ENCODE results near the gene TOMM7. TPM values are rescaled to one million over a fixed set of nuclear protein-coding genes. Genes with fewer than 3 reads are reported as not detected.

TOMM7 gene
- total and polyA plus RNA-seq, 10 of the 15 experiments (the other 5 are each of a cell fraction or from before 2014, with no cell fraction given), result 151 to 1,497 (median 322) TPM

DNA sequence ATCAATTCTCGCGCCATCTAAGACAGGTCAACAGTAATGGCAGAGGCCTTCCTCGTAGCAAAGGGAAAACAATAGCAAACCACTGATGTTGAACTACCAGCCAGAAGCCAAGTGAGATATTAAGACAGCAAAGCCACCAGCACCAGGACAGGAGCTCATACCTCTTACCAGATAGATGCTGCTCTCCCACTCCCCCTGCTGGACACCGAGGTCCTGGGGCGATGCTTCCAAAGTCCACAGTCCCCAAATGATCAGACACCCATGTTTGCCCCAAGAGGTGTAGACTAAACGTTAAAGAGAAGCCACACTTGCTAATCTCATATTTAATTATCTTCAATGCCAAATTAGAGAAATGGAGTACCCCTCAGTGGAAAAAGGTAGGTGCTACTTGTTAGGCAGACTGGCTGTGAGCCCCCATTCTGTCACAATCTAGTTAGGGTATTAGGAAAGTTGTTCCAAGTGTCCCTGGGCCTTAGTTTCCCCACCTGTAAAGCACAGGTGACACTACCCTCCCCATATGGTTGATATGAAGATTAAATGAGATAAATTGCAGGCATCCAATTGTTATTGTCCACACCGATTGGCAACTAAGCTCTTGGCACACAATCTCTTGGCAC lies 39.9 kb downstream of the TOMM7 start (continued):
- TF ChIP-seq, protein P1, sequence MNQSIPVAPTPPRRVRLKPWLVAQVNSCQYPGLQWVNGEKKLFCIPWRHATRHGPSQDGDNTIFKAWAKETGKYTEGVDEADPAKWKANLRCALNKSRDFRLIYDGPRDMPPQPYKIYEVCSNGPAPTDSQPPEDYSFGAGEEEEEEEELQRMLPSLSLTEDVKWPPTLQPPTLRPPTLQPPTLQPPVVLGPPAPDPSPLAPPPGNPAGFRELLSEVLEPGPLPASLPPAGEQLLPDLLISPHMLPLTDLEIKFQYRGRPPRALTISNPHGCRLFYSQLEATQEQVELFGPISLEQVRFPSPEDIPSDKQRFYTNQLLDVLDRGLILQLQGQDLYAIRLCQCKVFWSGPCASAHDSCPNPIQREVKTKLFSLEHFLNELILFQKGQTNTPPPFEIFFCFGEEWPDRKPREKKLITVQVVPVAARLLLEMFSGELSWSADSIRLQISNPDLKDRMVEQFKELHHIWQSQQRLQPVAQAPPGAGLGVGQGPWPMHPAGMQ (IDR thresholded peaks at IDR 0.05; ENCODE audit: borderline replicate concordance), result no peak
- TF ChIP-seq, protein P2, sequence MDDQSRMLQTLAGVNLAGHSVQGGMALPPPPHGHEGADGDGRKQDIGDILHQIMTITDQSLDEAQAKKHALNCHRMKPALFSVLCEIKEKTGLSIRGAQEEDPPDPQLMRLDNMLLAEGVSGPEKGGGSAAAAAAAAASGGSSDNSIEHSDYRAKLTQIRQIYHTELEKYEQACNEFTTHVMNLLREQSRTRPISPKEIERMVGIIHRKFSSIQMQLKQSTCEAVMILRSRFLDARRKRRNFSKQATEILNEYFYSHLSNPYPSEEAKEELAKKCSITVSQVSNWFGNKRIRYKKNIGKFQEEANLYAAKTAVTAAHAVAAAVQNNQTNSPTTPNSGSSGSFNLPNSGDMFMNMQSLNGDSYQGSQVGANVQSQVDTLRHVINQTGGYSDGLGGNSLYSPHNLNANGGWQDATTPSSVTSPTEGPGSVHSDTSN (IDR thresholded peaks at IDR 0.05; ENCODE audit: insufficient replicate concordance, low read depth, low read length), result no peak

DNA sequence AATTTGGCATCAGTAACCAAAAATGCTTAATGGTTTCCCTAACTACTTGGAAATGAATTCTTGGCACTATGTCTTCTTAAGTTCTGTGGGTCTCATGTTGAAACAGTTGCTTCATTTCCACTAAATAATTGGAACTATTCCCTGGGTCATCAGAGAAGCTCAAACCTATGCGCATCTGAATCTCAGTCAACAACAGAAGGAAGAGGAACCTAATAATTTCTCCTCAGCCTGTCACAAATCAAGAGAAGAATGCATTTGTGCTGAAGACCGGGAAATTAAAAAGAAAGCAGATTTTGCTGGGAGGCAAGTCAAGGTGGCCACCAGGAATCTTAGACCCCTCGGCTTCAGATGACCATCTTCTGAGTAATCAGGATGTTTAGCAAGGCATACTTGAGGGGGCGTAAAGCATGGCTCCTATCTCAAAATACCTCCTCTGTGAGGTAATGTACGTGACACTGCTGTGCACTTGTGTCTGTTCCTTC lies 41.4 kb downstream of the TOMM7 start:
- H4K20me1 ChIP-seq (ENCODE audit: control insufficient read depth, insufficient read depth), result no peaks in the 10 kb centered on the region
- ChIA-PET RAD21 (ENCODE audit: unreplicated experiment) (interaction anchor here (1.6 to 2.0 kb wide), 3 partner anchors 220 to 274 kb away, joined by 5 to 23 read pairs (median 12); no protein-coding TSS in a partner anchor), POLR2A (no interaction called here), CTCF (interaction anchor here (1.0 to 6.7 kb wide), 16 partner anchors 9 to 292 kb away, joined by 3 to 90 read pairs (median 4); partner anchors contain the start of gene IL6), SMC1A (ENCODE audit: uncharacterized antibody, unreplicated experiment) (interaction anchor here (0.7 to 4.1 kb wide), 5 partner anchors 54 to 276 kb away, joined by 3 to 36 read pairs (median 4); partner anchors contain the start of gene IL6)
- ATAC-seq (no peak), DNase-seq (ENCODE audit: low read depth, low spot score) (no peak), FAIRE-seq (no peak)
- 34% methylated on average over 5 of the region's 5 CpGs for WGBS (ENCODE audit: insufficient coverage, insufficient replicate concordance, low lambda C conversion rate, missing lambda C conversion rate)
- no peak overlapping the region for H3K27ac ChIP-seq (ENCODE audit: control insufficient read depth, insufficient read depth)
- intact Hi-C loops (cut with micrococcal nuclease; ENCODE audit: unreplicated experiment), result no loop called here
- no peak overlapping the region for H3K9ac ChIP-seq (ENCODE audit: control insufficient read depth, insufficient read depth, low read length)
- H3K36me3 ChIP-seq (ENCODE audit: control insufficient read depth in 2 of 2, insufficient read depth in 2 of 2, low read length in 1 of 2), result no peaks in the 10 kb centered on the region
- H3K4me1 ChIP-seq (ENCODE audit: control insufficient read depth, insufficient read depth, low read length), result no peaks in the 10 kb centered on the region
- H3K4me2 ChIP-seq (ENCODE audit: control insufficient read depth, insufficient read depth), result no peak overlapping the region
- H2AFZ ChIP-seq (ENCODE audit: control insufficient read depth, low read depth, low read length), result no peak overlapping the region
- BruUV-seq (replicated peaks), result no TSS peak
- H3K4me3 ChIP-seq, result no peak overlapping the region
- H3K79me2 ChIP-seq (ENCODE audit: control insufficient read depth, insufficient read depth, low read length), result no peaks in the 10 kb centered on the region
- no peaks in the 10 kb centered on the region; a peak in 1 of 4 replicates for H3K27me3 ChIP-seq (replicated peaks in 1 of 2; ENCODE audit: control insufficient read depth in 2 of 2, insufficient read depth in 2 of 2, low read length in 1 of 2)
- in situ Hi-C loops (cut with MboI), result no loop called here
- no peaks in the 10 kb centered on the region for H3K9me3 ChIP-seq (replicated peaks; ENCODE audit: control insufficient read depth, insufficient read depth, low read length)
- TF ChIP-seq RBBP5 (conservative IDR thresholded peaks at IDR 0.05) (no peak), SMAD5 (IDR thresholded peaks at IDR 0.05; ENCODE audit: low read depth) (no peak), WRNIP1 (IDR thresholded peaks at IDR 0.05; ENCODE audit: borderline replicate concordance, low read depth, low read length) (no peak), ZNF217 (IDR thresholded peaks at IDR 0.05) (no peak), IKZF1 (conservative IDR thresholded peaks at IDR 0.05) (no peak), SRF (IDR thresholded peaks at IDR 0.05; ENCODE audit: low read depth in 2 of 2, low read length in 2 of 2) (no peak), EGR1 (IDR thresholded peaks at IDR 0.05; ENCODE audit: borderline replicate concordance in 1 of 2, low read depth in 2 of 2, low read length in 2 of 2) (no peak), NRF1 (conservative IDR thresholded peaks at IDR 0.05; ENCODE audit: low read depth, low read length) (no peak), ZZZ3 (IDR thresholded peaks at IDR 0.05; ENCODE audit: control insufficient read depth, insufficient read length, low read depth) (no peak)
- TF ChIP-seq, protein P3, sequence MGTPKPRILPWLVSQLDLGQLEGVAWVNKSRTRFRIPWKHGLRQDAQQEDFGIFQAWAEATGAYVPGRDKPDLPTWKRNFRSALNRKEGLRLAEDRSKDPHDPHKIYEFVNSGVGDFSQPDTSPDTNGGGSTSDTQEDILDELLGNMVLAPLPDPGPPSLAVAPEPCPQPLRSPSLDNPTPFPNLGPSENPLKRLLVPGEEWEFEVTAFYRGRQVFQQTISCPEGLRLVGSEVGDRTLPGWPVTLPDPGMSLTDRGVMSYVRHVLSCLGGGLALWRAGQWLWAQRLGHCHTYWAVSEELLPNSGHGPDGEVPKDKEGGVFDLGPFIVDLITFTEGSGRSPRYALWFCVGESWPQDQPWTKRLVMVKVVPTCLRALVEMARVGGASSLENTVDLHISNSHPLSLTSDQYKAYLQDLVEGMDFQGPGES (IDR thresholded peaks at IDR 0.05), result no peak
- TF ChIP-seq, protein P4, sequence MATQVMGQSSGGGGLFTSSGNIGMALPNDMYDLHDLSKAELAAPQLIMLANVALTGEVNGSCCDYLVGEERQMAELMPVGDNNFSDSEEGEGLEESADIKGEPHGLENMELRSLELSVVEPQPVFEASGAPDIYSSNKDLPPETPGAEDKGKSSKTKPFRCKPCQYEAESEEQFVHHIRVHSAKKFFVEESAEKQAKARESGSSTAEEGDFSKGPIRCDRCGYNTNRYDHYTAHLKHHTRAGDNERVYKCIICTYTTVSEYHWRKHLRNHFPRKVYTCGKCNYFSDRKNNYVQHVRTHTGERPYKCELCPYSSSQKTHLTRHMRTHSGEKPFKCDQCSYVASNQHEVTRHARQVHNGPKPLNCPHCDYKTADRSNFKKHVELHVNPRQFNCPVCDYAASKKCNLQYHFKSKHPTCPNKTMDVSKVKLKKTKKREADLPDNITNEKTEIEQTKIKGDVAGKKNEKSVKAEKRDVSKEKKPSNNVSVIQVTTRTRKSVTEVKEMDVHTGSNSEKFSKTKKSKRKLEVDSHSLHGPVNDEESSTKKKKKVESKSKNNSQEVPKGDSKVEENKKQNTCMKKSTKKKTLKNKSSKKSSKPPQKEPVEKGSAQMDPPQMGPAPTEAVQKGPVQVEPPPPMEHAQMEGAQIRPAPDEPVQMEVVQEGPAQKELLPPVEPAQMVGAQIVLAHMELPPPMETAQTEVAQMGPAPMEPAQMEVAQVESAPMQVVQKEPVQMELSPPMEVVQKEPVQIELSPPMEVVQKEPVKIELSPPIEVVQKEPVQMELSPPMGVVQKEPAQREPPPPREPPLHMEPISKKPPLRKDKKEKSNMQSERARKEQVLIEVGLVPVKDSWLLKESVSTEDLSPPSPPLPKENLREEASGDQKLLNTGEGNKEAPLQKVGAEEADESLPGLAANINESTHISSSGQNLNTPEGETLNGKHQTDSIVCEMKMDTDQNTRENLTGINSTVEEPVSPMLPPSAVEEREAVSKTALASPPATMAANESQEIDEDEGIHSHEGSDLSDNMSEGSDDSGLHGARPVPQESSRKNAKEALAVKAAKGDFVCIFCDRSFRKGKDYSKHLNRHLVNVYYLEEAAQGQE (IDR thresholded peaks at IDR 0.05; ENCODE audit: low read depth, low read length), result no peak
